ENCODE results near the gene RNF208. TPM values are rescaled to one million over a fixed set of nuclear protein-coding genes. Genes with fewer than 3 reads are reported as not detected.

Gene RNF208
- total and polyA plus RNA-seq, 9 of the 15 experiments (the other 6 are each of a cell fraction or from before 2014, with no cell fraction given): 0.15 to 6.9 (median 0.50) TPM; not detected in 2

DNA sequence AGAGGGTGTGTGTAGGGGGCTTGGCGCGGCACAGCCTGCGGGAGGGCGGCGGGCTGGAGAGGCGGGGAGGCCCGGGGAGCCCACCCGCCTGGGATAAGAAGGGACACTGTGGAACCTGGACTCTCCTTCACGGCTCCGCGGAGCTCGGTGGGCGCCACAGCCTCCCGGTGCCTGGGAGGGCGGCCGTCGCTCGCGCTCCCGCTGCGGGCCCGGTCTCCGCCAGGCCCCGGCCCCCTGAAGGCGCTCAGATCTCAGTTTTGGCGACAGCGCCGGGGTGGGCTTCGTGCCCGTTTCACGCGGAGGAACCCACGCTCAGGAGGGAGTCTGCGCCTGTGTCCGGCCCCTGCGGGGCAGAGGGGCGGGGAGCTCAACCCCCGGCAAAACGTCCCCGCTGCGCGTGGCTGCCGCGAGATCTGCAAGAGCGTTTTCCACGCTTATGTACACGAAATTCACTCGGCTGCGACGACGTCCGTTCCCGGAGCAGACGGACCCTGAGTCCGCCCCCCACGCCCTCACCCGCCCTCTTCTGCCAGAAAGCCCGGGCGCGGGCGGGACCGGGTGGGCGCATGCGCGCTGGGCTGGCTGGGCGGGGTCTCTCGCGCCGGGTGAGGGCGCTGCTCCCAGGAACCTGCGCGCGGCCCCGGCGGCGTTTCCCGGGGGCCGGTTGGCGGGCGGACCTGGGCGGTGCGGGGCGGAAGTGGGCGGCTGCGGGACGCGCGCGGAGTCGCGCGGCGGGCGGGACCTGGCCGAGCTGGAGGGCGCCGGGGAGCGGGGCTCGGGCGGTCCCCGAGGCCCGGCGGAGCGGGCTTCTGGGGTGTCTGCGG is 32.8 kb upstream of the RNF208 start, which contains the start of gene NELFB (continued):
- TF ChIP-seq, protein P1, sequence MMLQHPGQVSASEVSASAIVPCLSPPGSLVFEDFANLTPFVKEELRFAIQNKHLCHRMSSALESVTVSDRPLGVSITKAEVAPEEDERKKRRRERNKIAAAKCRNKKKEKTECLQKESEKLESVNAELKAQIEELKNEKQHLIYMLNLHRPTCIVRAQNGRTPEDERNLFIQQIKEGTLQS (IDR thresholded peaks at IDR 0.05): no peak
- TF ChIP-seq, protein P1 (CRISPR knock-in tag; conservative IDR thresholded peaks at IDR 0.05): no peak; the same call in 1 of the 2 replicates
- TF ChIP-seq, protein P2, sequence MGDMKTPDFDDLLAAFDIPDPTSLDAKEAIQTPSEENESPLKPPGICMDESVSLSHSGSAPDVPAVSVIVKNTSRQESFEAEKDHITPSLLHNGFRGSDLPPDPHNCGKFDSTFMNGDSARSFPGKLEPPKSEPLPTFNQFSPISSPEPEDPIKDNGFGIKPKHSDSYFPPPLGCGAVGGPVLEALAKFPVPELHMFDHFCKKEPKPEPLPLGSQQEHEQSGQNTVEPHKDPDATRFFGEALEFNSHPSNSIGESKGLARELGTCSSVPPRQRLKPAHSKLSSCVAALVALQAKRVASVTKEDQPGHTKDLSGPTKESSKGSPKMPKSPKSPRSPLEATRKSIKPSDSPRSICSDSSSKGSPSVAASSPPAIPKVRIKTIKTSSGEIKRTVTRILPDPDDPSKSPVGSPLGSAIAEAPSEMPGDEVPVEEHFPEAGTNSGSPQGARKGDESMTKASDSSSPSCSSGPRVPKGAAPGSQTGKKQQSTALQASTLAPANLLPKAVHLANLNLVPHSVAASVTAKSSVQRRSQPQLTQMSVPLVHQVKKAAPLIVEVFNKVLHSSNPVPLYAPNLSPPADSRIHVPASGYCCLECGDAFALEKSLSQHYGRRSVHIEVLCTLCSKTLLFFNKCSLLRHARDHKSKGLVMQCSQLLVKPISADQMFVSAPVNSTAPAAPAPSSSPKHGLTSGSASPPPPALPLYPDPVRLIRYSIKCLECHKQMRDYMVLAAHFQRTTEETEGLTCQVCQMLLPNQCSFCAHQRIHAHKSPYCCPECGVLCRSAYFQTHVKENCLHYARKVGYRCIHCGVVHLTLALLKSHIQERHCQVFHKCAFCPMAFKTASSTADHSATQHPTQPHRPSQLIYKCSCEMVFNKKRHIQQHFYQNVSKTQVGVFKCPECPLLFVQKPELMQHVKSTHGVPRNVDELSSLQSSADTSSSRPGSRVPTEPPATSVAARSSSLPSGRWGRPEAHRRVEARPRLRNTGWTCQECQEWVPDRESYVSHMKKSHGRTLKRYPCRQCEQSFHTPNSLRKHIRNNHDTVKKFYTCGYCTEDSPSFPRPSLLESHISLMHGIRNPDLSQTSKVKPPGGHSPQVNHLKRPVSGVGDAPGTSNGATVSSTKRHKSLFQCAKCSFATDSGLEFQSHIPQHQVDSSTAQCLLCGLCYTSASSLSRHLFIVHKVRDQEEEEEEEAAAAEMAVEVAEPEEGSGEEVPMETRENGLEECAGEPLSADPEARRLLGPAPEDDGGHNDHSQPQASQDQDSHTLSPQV (IDR thresholded peaks at IDR 0.05): 0 out of 2 replicates have a peak, but pooled peaks have one; percentile 52
- TF ChIP-seq, protein P3, sequence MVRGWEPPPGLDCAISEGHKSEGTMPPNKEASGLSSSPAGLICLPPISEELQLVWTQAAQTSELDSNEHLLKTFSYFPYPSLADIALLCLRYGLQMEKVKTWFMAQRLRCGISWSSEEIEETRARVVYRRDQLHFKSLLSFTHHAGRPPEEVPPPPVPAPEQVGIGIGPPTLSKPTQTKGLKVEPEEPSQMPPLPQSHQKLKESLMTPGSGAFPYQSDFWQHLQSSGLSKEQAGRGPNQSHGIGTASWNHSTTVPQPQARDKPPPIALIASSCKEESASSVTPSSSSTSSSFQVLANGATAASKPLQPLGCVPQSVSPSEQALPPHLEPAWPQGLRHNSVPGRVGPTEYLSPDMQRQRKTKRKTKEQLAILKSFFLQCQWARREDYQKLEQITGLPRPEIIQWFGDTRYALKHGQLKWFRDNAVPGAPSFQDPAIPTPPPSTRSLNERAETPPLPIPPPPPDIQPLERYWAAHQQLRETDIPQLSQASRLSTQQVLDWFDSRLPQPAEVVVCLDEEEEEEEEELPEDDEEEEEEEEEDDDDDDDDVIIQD (CRISPR knock-in tag; IDR thresholded peaks at IDR 0.05): 0 out of 2 replicates have a peak, but pooled peaks have one; percentile 27
- TF ChIP-seq PURB (CRISPR knock-in tag; IDR thresholded peaks at IDR 0.05; ENCODE audit: low read depth): no peak
- 0 out of 2 replicates have a peak, but pooled peaks have one; percentile 50 for TF ChIP-seq PRMT5 (CRISPR knock-in tag; IDR thresholded peaks at IDR 0.05)
- TF ChIP-seq, protein P4, sequence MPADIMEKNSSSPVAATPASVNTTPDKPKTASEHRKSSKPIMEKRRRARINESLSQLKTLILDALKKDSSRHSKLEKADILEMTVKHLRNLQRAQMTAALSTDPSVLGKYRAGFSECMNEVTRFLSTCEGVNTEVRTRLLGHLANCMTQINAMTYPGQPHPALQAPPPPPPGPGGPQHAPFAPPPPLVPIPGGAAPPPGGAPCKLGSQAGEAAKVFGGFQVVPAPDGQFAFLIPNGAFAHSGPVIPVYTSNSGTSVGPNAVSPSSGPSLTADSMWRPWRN (IDR thresholded peaks at IDR 0.05; ENCODE audit: low read depth): no peak
- TF ChIP-seq, protein P5, sequence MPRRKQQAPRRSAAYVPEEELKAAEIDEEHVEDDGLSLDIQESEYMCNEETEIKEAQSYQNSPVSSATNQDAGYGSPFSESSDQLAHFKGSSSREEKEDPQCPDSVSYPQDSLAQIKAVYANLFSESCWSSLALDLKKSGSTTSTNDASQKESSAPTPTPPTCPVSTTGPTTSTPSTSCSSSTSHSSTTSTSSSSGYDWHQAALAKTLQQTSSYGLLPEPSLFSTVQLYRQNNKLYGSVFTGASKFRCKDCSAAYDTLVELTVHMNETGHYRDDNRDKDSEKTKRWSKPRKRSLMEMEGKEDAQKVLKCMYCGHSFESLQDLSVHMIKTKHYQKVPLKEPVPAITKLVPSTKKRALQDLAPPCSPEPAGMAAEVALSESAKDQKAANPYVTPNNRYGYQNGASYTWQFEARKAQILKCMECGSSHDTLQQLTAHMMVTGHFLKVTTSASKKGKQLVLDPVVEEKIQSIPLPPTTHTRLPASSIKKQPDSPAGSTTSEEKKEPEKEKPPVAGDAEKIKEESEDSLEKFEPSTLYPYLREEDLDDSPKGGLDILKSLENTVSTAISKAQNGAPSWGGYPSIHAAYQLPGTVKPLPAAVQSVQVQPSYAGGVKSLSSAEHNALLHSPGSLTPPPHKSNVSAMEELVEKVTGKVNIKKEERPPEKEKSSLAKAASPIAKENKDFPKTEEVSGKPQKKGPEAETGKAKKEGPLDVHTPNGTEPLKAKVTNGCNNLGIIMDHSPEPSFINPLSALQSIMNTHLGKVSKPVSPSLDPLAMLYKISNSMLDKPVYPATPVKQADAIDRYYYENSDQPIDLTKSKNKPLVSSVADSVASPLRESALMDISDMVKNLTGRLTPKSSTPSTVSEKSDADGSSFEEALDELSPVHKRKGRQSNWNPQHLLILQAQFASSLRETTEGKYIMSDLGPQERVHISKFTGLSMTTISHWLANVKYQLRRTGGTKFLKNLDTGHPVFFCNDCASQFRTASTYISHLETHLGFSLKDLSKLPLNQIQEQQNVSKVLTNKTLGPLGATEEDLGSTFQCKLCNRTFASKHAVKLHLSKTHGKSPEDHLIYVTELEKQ (CRISPR knock-in tag; IDR thresholded peaks at IDR 0.05): no peak
- TF ChIP-seq PHTF2 (CRISPR knock-in tag; IDR thresholded peaks at IDR 0.05): no peak
- TF ChIP-seq ZNF668 (CRISPR knock-in tag; IDR thresholded peaks at IDR 0.05): no peak
- no peak for TF ChIP-seq ZNF232 (CRISPR knock-in tag; IDR thresholded peaks at IDR 0.05)
- TF ChIP-seq ZNF408 (CRISPR knock-in tag; IDR thresholded peaks at IDR 0.05; ENCODE audit: low read depth): no peak
- peak; percentile 73; the same call in 1 of the 2 replicates for TF ChIP-seq ZNF175 (CRISPR knock-in tag; IDR thresholded peaks at IDR 0.05; ENCODE audit: low read depth)
- no peak for TF ChIP-seq TCF3 (CRISPR knock-in tag; IDR thresholded peaks at IDR 0.05)
- TF ChIP-seq ZNF274 (IDR thresholded peaks at IDR 0.05; ENCODE audit: borderline replicate concordance, low read depth, low read length): no peak
- TF ChIP-seq E2F3 (CRISPR knock-in tag; IDR thresholded peaks at IDR 0.05): 0 out of 2 replicates have a peak, but pooled peaks have one; percentile 38

Data from K562 (cell line).